SK-N-SH treated with all-trans-retinoic acid at 6 μM for 48 hours (cell line): ENCODE data around the gene ADAMTS2.

Experiments used
- ATAC-seq: fragments of 200-7000 bp; cut with Tn5 transposase; 3 replicates; pipeline ENCODE4 v1.9.1; 2020; ENCODE audit warnings: mild to moderate bottlenecking, moderate library complexity
- ARNTL ChIP-seq: fragments of 450-650 bp; formaldehyde crosslinking; IDR thresholded peaks from 2 replicates; pipeline ENCODE4 v1.5.0; 2020; ENCODE audit warnings: low read depth, mild to moderate bottlenecking, moderate library complexity, borderline replicate concordance
- BACH2 ChIP-seq: fragments of 250-450 bp; sonication (Bioruptor Pico); IDR thresholded peaks from 2 replicates; pipeline ENCODE4 v1.9.0; 2021; ENCODE audit warnings: mild to moderate bottlenecking, borderline replicate concordance
- CREB5 ChIP-seq: fragments of 250-450 bp; sonication (Bioruptor Pico); IDR thresholded peaks from 2 replicates; pipeline ENCODE4 v1.5.1; 2020; ENCODE audit warnings: low read depth, mild to moderate bottlenecking, moderate library complexity
- CSDC2 ChIP-seq: fragments of 250-450 bp; sonication (Bioruptor Pico); IDR thresholded peaks from 2 replicates; pipeline ENCODE4 v1.5.0; 2020; ENCODE audit warnings: mild to moderate bottlenecking, moderate library complexity
- CSRNP3 ChIP-seq: fragments of 250-450 bp; sonication (Bioruptor Pico); IDR thresholded peaks from 2 replicates; pipeline ENCODE4 v1.5.1; 2021; ENCODE audit warnings: mild to moderate bottlenecking, moderate library complexity
- ESRRG ChIP-seq: fragments of 250-450 bp; sonication (Bioruptor Pico); IDR thresholded peaks from 2 replicates; pipeline ENCODE4 v1.6.1; 2021; ENCODE audit warnings: mild to moderate bottlenecking
- RARB ChIP-seq: fragments of 250-450 bp; sonication (Bioruptor Pico); IDR thresholded peaks from 2 replicates; pipeline ENCODE4 v1.8.0; 2021; ENCODE audit warnings: mild to moderate bottlenecking, moderate library complexity
- SNAI2 ChIP-seq: fragments of 250-450 bp; sonication (Bioruptor Pico); IDR thresholded peaks from 2 replicates; pipeline ENCODE4 v1.5.0; 2020; ENCODE audit warnings: mild to moderate bottlenecking, moderate library complexity
- TSHZ2 ChIP-seq: fragments of 250-450 bp; sonication (Bioruptor Pico); IDR thresholded peaks from 2 replicates; pipeline ENCODE4 v1.5.0; 2020; ENCODE audit warnings: mild to moderate bottlenecking, moderate library complexity
- ZC3H10 ChIP-seq: fragments of 250-450 bp; sonication (Bioruptor Pico); IDR thresholded peaks from 2 replicates; pipeline ENCODE4 v1.5.1; 2021; ENCODE audit warnings: mild to moderate bottlenecking, moderate library complexity
- ZFP3 ChIP-seq: fragments of 250-450 bp; sonication (Bioruptor Pico); IDR thresholded peaks from 2 replicates; pipeline ENCODE4 v1.5.0; 2020; ENCODE audit warnings: mild to moderate bottlenecking, moderate library complexity
- ZNF565 ChIP-seq: fragments of 450-650 bp; formaldehyde crosslinking; conservative IDR thresholded peaks from 2 replicates; pipeline ENCODE4 v1.5.0; 2020; ENCODE audit warnings: low read depth, mild to moderate bottlenecking, moderate library complexity
- ZNF70 ChIP-seq: fragments of 450-650 bp; formaldehyde crosslinking; IDR thresholded peaks from 2 replicates; pipeline ENCODE4 v1.5.0; 2020; ENCODE audit warnings: mild to moderate bottlenecking, moderate library complexity
- ZNF8 ChIP-seq: fragments of 450-650 bp; formaldehyde crosslinking; IDR thresholded peaks from 2 replicates; pipeline ENCODE4 v1.5.0; 2020; ENCODE audit warnings: mild to moderate bottlenecking, moderate library complexity
- TF ChIP-seq, protein P1 (sequence below): fragments of 250-450 bp; sonication (Bioruptor Pico); IDR thresholded peaks from 2 replicates; pipeline ENCODE4 v1.8.0; 2020; ENCODE audit warnings: mild to moderate bottlenecking, moderate library complexity, borderline replicate concordance

The ADAMTS2 gene

GRCh38 chr5:179374506-179375235 lies 29.4 kb upstream of the ADAMTS2 start:
- TF ChIP-seq ZNF70: no peak
- no peak for TF ChIP-seq CREB5 (CRISPR knock-in tag)
- TF ChIP-seq ESRRG (CRISPR knock-in tag): no peak
- TF ChIP-seq ZNF8 (CRISPR knock-in tag): no peak
- no peak for ATAC-seq

GRCh38 chr5:179373961-179374505 lies 28.8 kb upstream of the ADAMTS2 start:
- no peak for ATAC-seq
- no peak for TF ChIP-seq SNAI2 (CRISPR knock-in tag)
- TF ChIP-seq, protein P1, sequence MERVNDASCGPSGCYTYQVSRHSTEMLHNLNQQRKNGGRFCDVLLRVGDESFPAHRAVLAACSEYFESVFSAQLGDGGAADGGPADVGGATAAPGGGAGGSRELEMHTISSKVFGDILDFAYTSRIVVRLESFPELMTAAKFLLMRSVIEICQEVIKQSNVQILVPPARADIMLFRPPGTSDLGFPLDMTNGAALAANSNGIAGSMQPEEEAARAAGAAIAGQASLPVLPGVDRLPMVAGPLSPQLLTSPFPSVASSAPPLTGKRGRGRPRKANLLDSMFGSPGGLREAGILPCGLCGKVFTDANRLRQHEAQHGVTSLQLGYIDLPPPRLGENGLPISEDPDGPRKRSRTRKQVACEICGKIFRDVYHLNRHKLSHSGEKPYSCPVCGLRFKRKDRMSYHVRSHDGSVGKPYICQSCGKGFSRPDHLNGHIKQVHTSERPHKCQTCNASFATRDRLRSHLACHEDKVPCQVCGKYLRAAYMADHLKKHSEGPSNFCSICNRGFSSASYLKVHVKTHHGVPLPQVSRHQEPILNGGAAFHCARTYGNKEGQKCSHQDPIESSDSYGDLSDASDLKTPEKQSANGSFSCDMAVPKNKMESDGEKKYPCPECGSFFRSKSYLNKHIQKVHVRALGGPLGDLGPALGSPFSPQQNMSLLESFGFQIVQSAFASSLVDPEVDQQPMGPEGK: no peak
- TF ChIP-seq ZNF70: no peak
- no peak for TF ChIP-seq RARB
- no peak for TF ChIP-seq CSDC2 (CRISPR knock-in tag)
- TF ChIP-seq ZC3H10: no peak
- TF ChIP-seq ARNTL (CRISPR knock-in tag): no peak
- TF ChIP-seq ZNF565 (CRISPR knock-in tag): no peak
- no peak for TF ChIP-seq CSRNP3 (CRISPR knock-in tag)

- no peak for ATAC-seq
- TF ChIP-seq CSRNP3 (CRISPR knock-in tag): no peak
- no peak for TF ChIP-seq BACH2 (CRISPR knock-in tag)
- no peak for TF ChIP-seq RARB
- TF ChIP-seq TSHZ2 (CRISPR knock-in tag): no peak
- TF ChIP-seq ZFP3 (CRISPR knock-in tag): no peak
- TF ChIP-seq, all 23 proteins: peak for 0
Measured at GRCh38 chr5:179373101-179373934, 28.1 kb upstream of the ADAMTS2 start.
